Loucy (cell line): ENCODE measurements around the gene PKD2.

Experiments used
- EZH2phosphoT487 ChIP-seq: fragments of 200-600 bp; IDR thresholded peaks from 2 replicates; pipeline ENCODE4 v1.6.1; 2018; ENCODE audit warnings: antibody characterized with exemption, mild to moderate bottlenecking, moderate library complexity, borderline replicate concordance
- TF ChIP-seq, protein P1 (sequence below): fragments of 200-600 bp; sonication (generic); conservative IDR thresholded peaks from 2 replicates; pipeline ENCODE4 v1.5.1; 2014; ENCODE audit warnings: mild to moderate bottlenecking, antibody characterized with exemption, low read length

DNA sequence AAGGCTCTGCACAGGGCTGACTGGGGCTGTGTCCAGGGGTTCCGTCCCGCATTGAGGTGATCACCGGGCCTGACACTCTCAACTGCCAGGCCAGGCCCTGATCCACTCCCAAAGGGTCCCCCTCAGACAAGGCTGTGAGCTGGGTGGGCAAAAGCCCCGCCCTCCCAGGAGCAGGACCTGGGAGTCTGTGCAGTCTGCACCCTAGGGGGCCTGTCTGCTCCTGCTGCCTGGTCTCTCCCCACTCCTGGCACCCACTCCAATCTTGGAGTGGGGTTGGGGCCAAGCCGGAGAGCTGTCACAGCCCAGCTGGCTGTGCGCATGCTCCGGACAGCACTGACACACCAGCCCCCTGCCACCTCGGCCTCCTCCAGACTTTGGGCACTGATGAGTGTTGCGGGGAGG, 41.3 kb upstream of the PKD2 start:
- TF ChIP-seq, protein P1, sequence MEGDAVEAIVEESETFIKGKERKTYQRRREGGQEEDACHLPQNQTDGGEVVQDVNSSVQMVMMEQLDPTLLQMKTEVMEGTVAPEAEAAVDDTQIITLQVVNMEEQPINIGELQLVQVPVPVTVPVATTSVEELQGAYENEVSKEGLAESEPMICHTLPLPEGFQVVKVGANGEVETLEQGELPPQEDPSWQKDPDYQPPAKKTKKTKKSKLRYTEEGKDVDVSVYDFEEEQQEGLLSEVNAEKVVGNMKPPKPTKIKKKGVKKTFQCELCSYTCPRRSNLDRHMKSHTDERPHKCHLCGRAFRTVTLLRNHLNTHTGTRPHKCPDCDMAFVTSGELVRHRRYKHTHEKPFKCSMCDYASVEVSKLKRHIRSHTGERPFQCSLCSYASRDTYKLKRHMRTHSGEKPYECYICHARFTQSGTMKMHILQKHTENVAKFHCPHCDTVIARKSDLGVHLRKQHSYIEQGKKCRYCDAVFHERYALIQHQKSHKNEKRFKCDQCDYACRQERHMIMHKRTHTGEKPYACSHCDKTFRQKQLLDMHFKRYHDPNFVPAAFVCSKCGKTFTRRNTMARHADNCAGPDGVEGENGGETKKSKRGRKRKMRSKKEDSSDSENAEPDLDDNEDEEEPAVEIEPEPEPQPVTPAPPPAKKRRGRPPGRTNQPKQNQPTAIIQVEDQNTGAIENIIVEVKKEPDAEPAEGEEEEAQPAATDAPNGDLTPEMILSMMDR, result no peak
- no peak for TF ChIP-seq EZH2phosphoT487
